NB4 (cell line): ENCODE results near the gene UIMC1.
"Not testable (repeated sequence)": the region's sequence is repeated elsewhere in the genome, so short reads cannot be mapped to it uniquely, and the experiment has no call there.

Source experiments
- DNase-seq: peaks from one replicate; pipeline ENCODE4 v3.0.0; 2010; ENCODE audit warnings: low read depth
- H3K4me3 ChIP-seq: one replicate; pipeline ENCODE4 v1.5.1; 2011; ENCODE audit warnings: mild to moderate bottlenecking, low read depth, low read length, moderate library complexity
- MYC ChIP-seq: IDR thresholded peaks from 2 replicates; pipeline ENCODE4 v1.6.1; 2011; ENCODE audit warnings: low read depth, low read length
- POLR2A ChIP-seq: IDR thresholded peaks from 2 replicates; pipeline ENCODE4 v1.6.1; 2011; ENCODE audit warnings: mild to moderate bottlenecking; ENCODE audit not compliant: insufficient read length; ENCODE audit errors: extremely low read depth
- TF ChIP-seq, protein P1 (sequence below): IDR thresholded peaks from one replicate; pipeline ENCODE4 v1.5.1; 2012; ENCODE audit warnings: low read depth, low read length
- TF ChIP-seq, protein P2 (sequence below): IDR thresholded peaks from 2 replicates; pipeline ENCODE4 v1.6.1; 2011; ENCODE audit warnings: low read depth, low read length

Gene UIMC1

DNA sequence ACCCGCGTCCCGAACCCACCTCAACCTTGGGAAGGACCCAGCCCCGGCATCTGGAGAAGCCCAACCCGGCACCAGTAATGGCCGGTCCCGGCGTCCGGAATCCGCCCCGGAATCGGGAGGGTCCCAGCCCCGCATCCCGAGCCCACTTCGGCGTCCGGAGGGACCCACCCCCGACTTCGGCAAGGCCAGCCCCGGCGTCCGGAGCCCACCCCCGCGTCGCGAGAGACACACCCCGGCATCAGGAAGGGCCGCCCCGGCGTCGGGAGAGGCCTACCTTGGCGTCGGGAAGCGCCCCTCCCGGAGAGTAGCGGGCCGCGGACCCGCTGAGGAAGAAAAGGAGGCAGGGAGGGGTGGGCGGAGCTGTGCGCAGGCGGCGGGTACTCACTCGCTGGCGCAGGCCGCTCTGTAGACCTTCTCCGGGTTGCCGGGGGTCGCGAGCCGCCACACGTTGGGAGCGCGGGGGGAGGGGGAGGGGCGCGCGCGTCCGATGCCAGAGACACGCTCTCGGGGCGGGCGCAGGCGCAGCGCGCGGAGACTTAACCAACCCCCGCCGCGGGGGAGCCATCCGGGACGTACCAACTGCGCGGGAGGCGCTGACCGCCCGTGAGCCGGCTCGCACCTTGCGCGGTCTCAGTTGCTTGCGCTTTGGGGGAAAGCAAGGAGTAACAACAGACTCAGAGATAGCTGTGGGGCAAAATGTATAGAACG is at the start of gene UIMC1:
Gene UIMC1, minus strand, starts transcription at position 515 of the 708 bp plus-strand sequence. CDS start 24,164 bp downstream, outside the sequence.
- peak within 1 kb of the TSS; percentile 73 for H3K4me3 ChIP-seq
- DNase-seq = peak; percentile 95
- TF ChIP-seq POLR2A (peak; percentile 42), MYC (peak; percentile 77)
- TF ChIP-seq, protein P1, sequence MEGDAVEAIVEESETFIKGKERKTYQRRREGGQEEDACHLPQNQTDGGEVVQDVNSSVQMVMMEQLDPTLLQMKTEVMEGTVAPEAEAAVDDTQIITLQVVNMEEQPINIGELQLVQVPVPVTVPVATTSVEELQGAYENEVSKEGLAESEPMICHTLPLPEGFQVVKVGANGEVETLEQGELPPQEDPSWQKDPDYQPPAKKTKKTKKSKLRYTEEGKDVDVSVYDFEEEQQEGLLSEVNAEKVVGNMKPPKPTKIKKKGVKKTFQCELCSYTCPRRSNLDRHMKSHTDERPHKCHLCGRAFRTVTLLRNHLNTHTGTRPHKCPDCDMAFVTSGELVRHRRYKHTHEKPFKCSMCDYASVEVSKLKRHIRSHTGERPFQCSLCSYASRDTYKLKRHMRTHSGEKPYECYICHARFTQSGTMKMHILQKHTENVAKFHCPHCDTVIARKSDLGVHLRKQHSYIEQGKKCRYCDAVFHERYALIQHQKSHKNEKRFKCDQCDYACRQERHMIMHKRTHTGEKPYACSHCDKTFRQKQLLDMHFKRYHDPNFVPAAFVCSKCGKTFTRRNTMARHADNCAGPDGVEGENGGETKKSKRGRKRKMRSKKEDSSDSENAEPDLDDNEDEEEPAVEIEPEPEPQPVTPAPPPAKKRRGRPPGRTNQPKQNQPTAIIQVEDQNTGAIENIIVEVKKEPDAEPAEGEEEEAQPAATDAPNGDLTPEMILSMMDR = no peak
- TF ChIP-seq, protein P2, sequence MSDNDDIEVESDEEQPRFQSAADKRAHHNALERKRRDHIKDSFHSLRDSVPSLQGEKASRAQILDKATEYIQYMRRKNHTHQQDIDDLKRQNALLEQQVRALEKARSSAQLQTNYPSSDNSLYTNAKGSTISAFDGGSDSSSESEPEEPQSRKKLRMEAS = no peak; the same call in 1 of the 2 replicates

DNA sequence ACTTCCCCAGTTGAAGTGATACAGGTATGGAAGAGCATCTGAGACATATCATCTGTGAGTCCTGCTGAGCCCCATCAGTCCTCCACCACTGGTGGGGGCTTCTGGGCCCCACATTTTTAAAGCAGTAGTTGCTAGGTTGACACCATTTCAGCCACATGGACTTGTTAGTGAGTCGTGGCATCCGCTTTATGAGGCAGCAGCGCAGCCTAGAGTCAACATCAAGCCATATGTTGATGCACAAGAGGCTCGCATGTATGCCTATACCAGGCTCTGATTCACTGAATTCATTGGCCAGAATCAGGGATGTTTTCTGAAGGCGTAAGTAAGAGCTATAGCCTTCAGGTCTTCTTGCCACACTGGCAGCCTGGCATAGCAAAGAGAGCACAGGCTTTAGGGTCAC is 42.7 kb upstream of the UIMC1 start:
- TF ChIP-seq POLR2A = no peak
- TF ChIP-seq, protein P1 = no peak
- no peak for TF ChIP-seq MYC
- TF ChIP-seq, protein P2 = no peak
- H3K4me3 ChIP-seq = no peak overlapping the region
- DNase-seq = peak; percentile 39

DNA sequence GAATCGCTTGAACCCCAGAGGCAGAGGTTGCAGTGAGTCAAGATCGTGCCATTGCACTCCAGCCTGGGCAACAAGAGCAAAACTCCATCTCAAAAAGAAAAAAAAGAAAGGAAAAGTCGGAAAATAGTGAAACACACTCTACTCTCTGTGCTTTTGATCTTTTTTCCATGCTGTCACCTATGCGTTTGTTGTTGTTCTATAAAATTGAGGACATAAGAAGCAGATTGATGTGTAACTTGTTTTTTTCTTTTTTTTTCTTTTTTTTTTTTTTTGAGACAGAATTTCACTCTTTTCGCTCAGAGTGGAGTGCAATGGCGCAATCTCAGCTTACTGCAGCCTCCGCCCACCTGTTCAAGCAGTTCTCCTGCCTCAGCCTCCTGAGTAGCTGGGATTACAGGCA is 42.0 kb upstream of the UIMC1 start:
- not testable (repeated sequence) for DNase-seq, H3K4me3 ChIP-seq

DNA sequence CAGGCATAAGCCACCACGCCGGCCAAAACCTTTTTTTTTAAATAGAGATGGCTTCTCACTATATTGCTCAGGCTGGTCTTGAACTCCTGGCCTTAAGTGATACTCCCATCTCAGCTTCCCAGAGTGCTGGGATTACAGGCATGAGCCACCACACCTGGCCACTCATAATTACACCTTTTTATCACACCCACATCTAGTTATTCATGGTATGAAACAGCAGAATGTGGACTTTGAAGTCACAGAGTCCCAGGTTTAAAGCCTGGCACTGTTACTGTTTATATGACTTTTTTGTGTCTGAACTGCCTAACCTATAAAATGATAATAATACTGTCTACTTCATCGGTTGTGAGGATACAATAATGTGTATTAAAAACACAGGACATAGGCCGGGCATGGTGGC is 39.1 kb upstream of the UIMC1 start:
- DNase-seq = no peak
- H3K4me3 ChIP-seq = no peak overlapping the region
- no peak for TF ChIP-seq MYC
- TF ChIP-seq, protein P1 = no peak
- no peak for TF ChIP-seq POLR2A
- TF ChIP-seq, protein P2 = no peak

DNA sequence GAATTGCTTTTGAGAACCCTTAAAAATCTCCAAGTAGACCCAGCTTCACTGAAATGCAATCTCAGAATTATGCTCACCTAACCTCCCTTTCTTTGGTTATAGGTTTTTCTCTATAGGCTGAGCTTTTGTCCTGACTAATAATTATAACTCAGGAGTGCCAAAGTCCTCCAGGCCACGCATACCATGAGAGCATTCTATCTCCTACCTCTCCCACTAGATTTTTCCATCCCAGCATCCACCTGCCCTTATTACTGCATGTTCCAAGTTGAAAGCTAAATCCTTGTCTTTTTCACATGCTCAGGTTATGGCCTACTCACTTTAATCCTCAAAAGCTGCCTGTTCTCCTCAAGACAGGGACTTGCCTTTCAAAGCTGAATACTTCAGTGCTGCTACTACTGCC is 38.1 kb upstream of the UIMC1 start:
- TF ChIP-seq MYC (no peak), POLR2A (no peak)
- TF ChIP-seq, protein P2 = no peak
- TF ChIP-seq, protein P1 = no peak
- DNase-seq = no peak
- H3K4me3 ChIP-seq = no peak overlapping the region

DNA sequence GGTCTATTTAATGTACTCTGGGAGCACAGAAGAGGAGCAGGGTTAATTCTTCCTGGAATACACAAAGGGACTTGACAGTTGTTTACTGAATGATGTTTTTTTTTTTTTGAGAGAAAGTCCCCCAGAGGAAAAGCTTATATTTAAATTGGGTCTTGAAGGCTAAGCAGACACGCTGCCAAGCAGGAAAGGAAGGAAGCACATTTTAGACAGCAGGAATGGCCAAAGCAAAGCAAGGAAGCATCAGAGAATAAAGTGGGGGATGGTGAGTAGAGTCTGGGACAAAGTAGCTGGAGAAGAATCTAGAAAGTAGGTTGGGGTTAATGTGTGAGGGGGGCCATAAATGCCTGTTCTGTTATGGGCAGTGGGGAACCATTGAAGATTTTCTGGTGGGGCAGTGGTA is 37.4 kb upstream of the UIMC1 start:
- H3K4me3 ChIP-seq = no peak overlapping the region
- DNase-seq = no peak
- TF ChIP-seq POLR2A (no peak), MYC (no peak)
- TF ChIP-seq, protein P2 = no peak
- TF ChIP-seq, protein P1 = no peak
